GM12878 (cell line): ENCODE data around the gene TTLL12. TPM values are rescaled to one million over a fixed set of nuclear protein-coding genes. Genes with fewer than 3 reads are reported as not detected.

Experiments
- ATAC-seq: fragments of 200-7000 bp; cut with Tn5 transposase; 3 replicates; pipeline ENCODE4 v1.9.1; 2020; ENCODE audit warnings: mild to moderate bottlenecking, moderate library complexity
- BruUV-seq: library from RNA; stranded (reverse); fragments of 400-500 nt; replicated peaks from 2 replicates; lab custom pipeline; 2021; lab: Mats Ljungman, UMichigan
- CTCF ChIA-PET: fragments of 300-600 bp; sonication (Branson Sonifier 250); formaldehyde crosslinking; extraction: SDS; loops from one replicate; lab custom pipeline; 2021; ENCODE audit warnings: inconsistent platforms; lab: Yijun Ruan, JAX
- POLR2A ChIA-PET: fragments of 350-600 bp; formaldehyde crosslinking; extraction: SDS; loops from one replicate; lab custom pipeline; 2021; ENCODE audit warnings: inconsistent platforms; lab: Charles Lee
- RAD21 ChIA-PET: fragments of 300-600 bp; sonication (Branson Sonifier 250); formaldehyde crosslinking; loops from one replicate; lab custom pipeline; 2023; ENCODE audit warnings: antibody characterized with exemption; ENCODE audit not compliant: unreplicated experiment; lab: Charles Lee
- SMC1A ChIA-PET: fragments of 300-600 bp; sonication (Branson Sonifier 250); formaldehyde crosslinking; loops from one replicate; lab custom pipeline; 2023; ENCODE audit not compliant: unreplicated experiment, uncharacterized antibody; lab: Charles Lee
- DNase-seq: peaks from one replicate; pipeline ENCODE4 v3.0.0-alpha.2; 2011; ENCODE audit warnings: low read depth, low spot score
- FAIRE-seq: peaks from 3 replicates; lab custom pipeline; 2011; peaks lifted over from hg19 to GRCh38; lab: Jason Lieb, UNC
- H2AFZ ChIP-seq: 2 replicates; pipeline ENCODE4 v1.6.0; 2011; ENCODE audit warnings: low read depth, low read length, control low read depth; ENCODE audit not compliant: control insufficient read depth
- H3K27ac ChIP-seq: 2 replicates; pipeline ENCODE4 v1.5.1; 2011; ENCODE audit warnings: control low read depth; ENCODE audit not compliant: control insufficient read depth, insufficient read depth
- H3K27me3 ChIP-seq, 2 experiments: replicated peaks in 1 of 2; 2 replicates each; pipeline versions ENCODE4 v1.6.0 to v1.6.1; 2011; ENCODE audit warnings: low read length in 1 of 2; ENCODE audit not compliant: control insufficient read depth in 2 of 2, insufficient read depth in 2 of 2
- H3K36me3 ChIP-seq, 2 experiments: 2 replicates each; pipeline ENCODE4 v1.5.1; 2011; ENCODE audit warnings: low read length in 1 of 2; ENCODE audit not compliant: control insufficient read depth in 2 of 2, insufficient read depth in 2 of 2
- H3K4me1 ChIP-seq: 2 replicates; pipeline ENCODE4 v1.6.1; 2011; ENCODE audit warnings: mild to moderate bottlenecking, low read length, moderate library complexity, mixed read lengths; ENCODE audit not compliant: control insufficient read depth, insufficient read depth
- H3K4me2 ChIP-seq: 2 replicates; pipeline ENCODE4 v1.6.0; 2011; ENCODE audit warnings: control low read depth; ENCODE audit not compliant: control insufficient read depth, insufficient read depth
- H3K4me3 ChIP-seq: fragments of 200-600 bp; sonication (generic); 2 replicates; pipeline ENCODE4 v1.5.1; 2016
- H3K79me2 ChIP-seq: 2 replicates; pipeline ENCODE4 v1.6.0; 2011; ENCODE audit warnings: low read length; ENCODE audit not compliant: control insufficient read depth, insufficient read depth
- H3K9ac ChIP-seq: 2 replicates; pipeline ENCODE4 v1.8.0; 2011; ENCODE audit warnings: low read length, control low read depth, mixed read lengths; ENCODE audit not compliant: control insufficient read depth, insufficient read depth
- H3K9me3 ChIP-seq: replicated peaks from 3 replicates; pipeline ENCODE4 v1.5.1; 2011; ENCODE audit warnings: mild to moderate bottlenecking, low read length; ENCODE audit not compliant: control insufficient read depth, insufficient read depth
- H4K20me1 ChIP-seq: 2 replicates; pipeline ENCODE4 v1.6.0; 2011; ENCODE audit not compliant: control insufficient read depth, insufficient read depth
- ATF7 ChIP-seq: fragments of 450-650 bp; IDR thresholded peaks from 2 replicates; pipeline ENCODE4 v1.6.1; 2016; ENCODE audit warnings: low read depth, mild to moderate bottlenecking
- CBX5 ChIP-seq: sonication (generic); IDR thresholded peaks from 2 replicates; pipeline ENCODE4 v1.6.1; 2016; ENCODE audit warnings: low read depth, moderate library complexity, mild to moderate bottlenecking, inconsistent platforms
- IRF5 ChIP-seq: fragments of 450-650 bp; IDR thresholded peaks from 2 replicates; pipeline ENCODE4 v1.6.1; 2017; ENCODE audit warnings: borderline replicate concordance
- SRF ChIP-seq, 2 experiments: IDR thresholded peaks; 2 replicates each; pipeline ENCODE4 v1.6.1; 2011; ENCODE audit warnings: low read depth in 2 of 2, low read length in 2 of 2, mild to moderate bottlenecking in 1 of 2, moderate library complexity in 1 of 2
- STAT1 ChIP-seq: fragments of 450-650 bp; conservative IDR thresholded peaks from 2 replicates; pipeline ENCODE4 v1.6.1; 2014; ENCODE audit warnings: antibody characterized with exemption, mild to moderate bottlenecking
- SUZ12 ChIP-seq: fragments of 200-600 bp; sonication (generic); IDR thresholded peaks from one replicate; pipeline ENCODE4 v1.6.1; 2018; ENCODE audit warnings: antibody characterized with exemption, mild to moderate bottlenecking; ENCODE audit not compliant: unreplicated experiment
- YBX1 ChIP-seq: fragments of 450-650 bp; IDR thresholded peaks from 2 replicates; pipeline ENCODE4 v1.6.1; 2016; ENCODE audit warnings: antibody characterized with exemption
- ZNF384 ChIP-seq: IDR thresholded peaks from 2 replicates; pipeline ENCODE4 v1.6.1; 2012; ENCODE audit warnings: low read depth, mild to moderate bottlenecking, low read length, improper control_type of control experiment, borderline replicate concordance
- WGBS: methylation state at CpG from one replicate; pipeline ENCODE4 v1.1.6; 2016; ENCODE audit warnings: low lambda C conversion rate; ENCODE audit not compliant: insufficient replicate concordance, insufficient coverage; ENCODE audit errors: missing lambda C conversion rate; 5-methylcytosine and 5-hydroxymethylcytosine counted together
- in situ Hi-C: fragments of 300-500 bp; cut with MboI; formaldehyde crosslinking; loops from 9 replicates; pipeline ENCODE4 v1.14.3; 2018; ENCODE audit warnings: mixed read lengths
- intact Hi-C: fragments of 100-400 bp; cut with micrococcal nuclease; formaldehyde crosslinking; loops from one replicate; pipeline ENCODE4 v1.14.2; 2022; ENCODE audit not compliant: unreplicated experiment
- polyA plus RNA-seq, 11 experiments: library from polyadenylated mRNA; depleted of rRNA in 4 of 11; unstranded in 6 of 11; stranded (reverse) in 5 of 11; fragments of >200 nt; fragmentation: Nextera tagmentation in 4 of 11; fragmentation: Illumina TruSeq in 1 of 11; extraction: Ambion mirVana in 4 of 11; extraction: Trizol in 1 of 11; gene quantifications; 1 replicate in 1 of 11; 2 replicates in 10 of 11; pipeline versions ENCODE4 v1.2.1 to v1.2.3, GENCODE V29; 2011 to 2016; ENCODE audit warnings: inconsistent platforms in 2 of 11, missing spikeins in 2 of 11, low read depth in 1 of 11
- total RNA-seq, 4 experiments: library from RNA; depleted of rRNA in 3 of 4; stranded (reverse); fragments of >200 nt in 3 of 4; fragmentation: Illumina TruSeq in 1 of 4; extraction: Trizol in 1 of 4; gene quantifications; 2 replicates each; pipeline versions ENCODE4 v1.2.1 to v1.2.3, GENCODE V29; 2013 to 2021

The TTLL12 gene
- total and polyA plus RNA-seq, 10 of the 15 experiments (the other 5 are each of a cell fraction or from before 2014, with no cell fraction given), result 1.00 to 89.8 (median 38.5) TPM

GRCh38 chr22:43171019-43171491 lies 15.9 kb downstream of the TTLL12 start:
- FAIRE-seq, result no peak
- WGBS, result 78% methylated on average over 14 of the region's 14 CpGs
- BruUV-seq, result no TSS peak
- Histone ChIP-seq H3K79me2 (no peaks in the 10 kb centered on the region), H3K36me3 (peaks cover 2 to 12% of the 10 kb centered on the region in 2 experiments; a peak in 3 of 4 replicates), H3K4me2 (no peak overlapping the region), H3K9ac (no peak overlapping the region), H3K9me3 (no peaks in the 10 kb centered on the region), H3K27me3 (no peaks in the 10 kb centered on the region), H4K20me1 (no peaks in the 10 kb centered on the region), H3K4me3 (no peak overlapping the region), H3K4me1 (no peaks in the 10 kb centered on the region), H3K27ac (no peak overlapping the region), H2AFZ (no peak overlapping the region)
- no peak for DNase-seq
- intact Hi-C loops, result no loop called here
- no peak for ATAC-seq
- in situ Hi-C loops, result no loop called here
- ChIA-PET POLR2A (no interaction called here), RAD21 (no interaction called here), CTCF (no interaction called here), SMC1A (no interaction called here)
- no peak for TF ChIP-seq ZNF384
- TF ChIP-seq SRF (IDR thresholded peaks at IDR 0.05; ENCODE audit: low read depth in 2 of 2, low read length in 2 of 2), result no peak
- no peak for TF ChIP-seq ATF7
- TF ChIP-seq CBX5, result no peak
- no peak for TF ChIP-seq SUZ12
- TF ChIP-seq IRF5, result no peak
- no peak for TF ChIP-seq YBX1
- no peak for TF ChIP-seq STAT1
